HepG2 (cell line): ENCODE data around the gene PRKN. TPM values are rescaled to one million over a fixed set of nuclear protein-coding genes. Genes with fewer than 3 reads are reported as not detected.

Experiments used
- ATAC-seq: fragments of 200-7000 bp; cut with Tn5 transposase; 3 replicates; pipeline ENCODE4 v1.9.1; 2020; ENCODE audit warnings: mild to moderate bottlenecking, moderate library complexity
- BruUV-seq: library from RNA; stranded (reverse); fragments of 400-500 nt; replicated peaks from 2 replicates; lab custom pipeline; 2021; lab: Mats Ljungman, UMichigan
- CTCF ChIA-PET: fragments of 300-600 bp; formaldehyde crosslinking; extraction: SDS; loops from one replicate; lab custom pipeline; 2021; ENCODE audit warnings: low total read pairs, inconsistent platforms, low intra/inter-chr PET ratio; lab: Yijun Ruan, JAX
- POLR2A ChIA-PET: fragments of 350-600 bp; sonication (Branson Sonifier 250); formaldehyde crosslinking; loops from one replicate; lab custom pipeline; 2020; ENCODE audit warnings: antibody characterized with exemption, inconsistent platforms; lab: Yijun Ruan, JAX
- DNase-seq: peaks from one replicate; pipeline ENCODE4 v3.0.0-alpha.2; 2015; ENCODE audit warnings: low spot score
- FAIRE-seq: peaks from 3 replicates; lab custom pipeline; 2011; peaks lifted over from hg19 to GRCh38; lab: Jason Lieb, UNC
- H2AFZ ChIP-seq: one replicate; pipeline ENCODE4 v1.6.1; 2011; ENCODE audit warnings: low read length, inconsistent platforms
- H3K27ac ChIP-seq: fragments of 300-600 bp; 3 replicates; pipeline ENCODE4 v1.8.0; 2011; ENCODE audit warnings: mixed run types, mild to moderate bottlenecking, mixed read lengths, low read length, inconsistent platforms; ENCODE audit not compliant: insufficient read depth; ENCODE audit errors: extremely low read length
- H3K27me3 ChIP-seq, 2 experiments: fragments of 200-600 bp in 1 of 2; 2 replicates in 1 of 2; 3 replicates in 1 of 2; pipeline versions ENCODE4 v1.6.0 to v1.8.0; 2011; ENCODE audit warnings: low read length in 2 of 2, mild to moderate bottlenecking in 2 of 2, moderate library complexity in 2 of 2, inconsistent platforms in 1 of 2; ENCODE audit not compliant: insufficient read depth in 2 of 2, control insufficient read depth in 1 of 2
- H3K36me3 ChIP-seq, 2 experiments: fragments of 200-600 bp in 1 of 2; replicated peaks in 1 of 2; 2 replicates in 1 of 2; 3 replicates in 1 of 2; pipeline versions ENCODE4 v1.5.1 to v1.8.0; 2011; ENCODE audit warnings: low read length in 2 of 2, inconsistent platforms in 1 of 2; ENCODE audit not compliant: insufficient read depth in 2 of 2, control insufficient read depth in 1 of 2
- H3K4me1 ChIP-seq: 2 replicates; pipeline ENCODE4 v1.5.1; 2012; ENCODE audit warnings: low read length, inconsistent platforms; ENCODE audit not compliant: insufficient read depth
- H3K4me2 ChIP-seq: 2 replicates; pipeline ENCODE4 v1.6.0; 2011; ENCODE audit warnings: low read depth, low read length, inconsistent platforms
- H3K4me3 ChIP-seq, 3 experiments: fragments of 200-600 bp in 1 of 3; sonication (generic), shearing (Covaris generic) in 1 of 3; replicated peaks in 1 of 3; 2 replicates each; pipeline ENCODE4 v1.5.1; 2011 to 2016; ENCODE audit warnings: low read length in 3 of 3, inconsistent platforms in 2 of 3, low read depth in 2 of 3, mild to moderate bottlenecking in 2 of 3, control low read depth in 1 of 3, mixed read lengths in 1 of 3; ENCODE audit not compliant: insufficient read depth in 1 of 3
- H3K79me2 ChIP-seq: one replicate; pipeline ENCODE4 v1.6.1; 2011; ENCODE audit warnings: low read length, inconsistent platforms; ENCODE audit not compliant: insufficient read depth
- H3K9ac ChIP-seq: 2 replicates; pipeline ENCODE4 v1.6.0; 2011; ENCODE audit warnings: mild to moderate bottlenecking, low read depth, low read length, inconsistent platforms; ENCODE audit not compliant: insufficient read depth
- H3K9me3 ChIP-seq: 2 replicates; pipeline ENCODE4 v1.5.1; 2012; ENCODE audit warnings: mild to moderate bottlenecking, low read length
- H4K20me1 ChIP-seq: 2 replicates; pipeline ENCODE4 v1.6.0; 2011; ENCODE audit warnings: inconsistent platforms, mild to moderate bottlenecking, low read length, moderate library complexity; ENCODE audit not compliant: insufficient read depth
- IRX3 ChIP-seq: sonication (generic); formaldehyde crosslinking; IDR thresholded peaks from 2 replicates; pipeline ENCODE4 v1.8.1; 2023; ENCODE audit warnings: mild to moderate bottlenecking, low read depth, missing genetic modification reagents, borderline replicate concordance
- MAFK ChIP-seq, 2 experiments: IDR thresholded peaks in 1 of 2; conservative IDR thresholded peaks in 1 of 2; 2 replicates each; pipeline ENCODE4 v1.6.1; 2011; ENCODE audit warnings: improper control_type of control experiment in 2 of 2, low read length in 2 of 2
- NCOA2 ChIP-seq: sonication (generic); formaldehyde crosslinking; IDR thresholded peaks from 2 replicates; pipeline ENCODE4 v1.8.0; 2022; ENCODE audit warnings: inconsistent platforms
- RFX1 ChIP-seq: fragments of 450-650 bp; IDR thresholded peaks from 2 replicates; pipeline ENCODE4 v1.6.1; 2017
- SALL1 ChIP-seq: sonication (generic); formaldehyde crosslinking; IDR thresholded peaks from 2 replicates; pipeline ENCODE4 v1.8.0; 2022; ENCODE audit warnings: mild to moderate bottlenecking, missing genetic modification reagents
- SOX13 ChIP-seq, 3 experiments: fragments of 450-650 bp in 1 of 3; sonication (generic) in 1 of 3; formaldehyde crosslinking in 1 of 3; IDR thresholded peaks in 2 of 3; conservative IDR thresholded peaks in 1 of 3; 2 replicates each; pipeline versions ENCODE4 v1.5.0 to v1.6.1; 2016 to 2020; ENCODE audit warnings: antibody characterized with exemption in 1 of 3, mild to moderate bottlenecking in 1 of 3, missing compliant biosample characterization in 1 of 3, missing genetic modification reagents in 1 of 3, moderate library complexity in 1 of 3
- ZBTB33 ChIP-seq: sonication (generic); formaldehyde crosslinking; IDR thresholded peaks from 2 replicates; pipeline ENCODE4 v1.4.0; 2020; ENCODE audit warnings: missing genetic modification reagents
- ZUFSP ChIP-seq: sonication (generic); formaldehyde crosslinking; IDR thresholded peaks from 2 replicates; pipeline ENCODE4 v1.9.0; 2021; ENCODE audit warnings: missing genetic modification reagents, mild to moderate bottlenecking, borderline replicate concordance
- WGBS: methylation state at CpG from one replicate; pipeline ENCODE4 v1.1.6; 2017; ENCODE audit warnings: low lambda C conversion rate; 5-methylcytosine and 5-hydroxymethylcytosine counted together
- in situ Hi-C: cut with HindIII; loops from 2 replicates; pipeline ENCODE4 v1.10.0; 2017; ENCODE audit warnings: low pct_unique_long_range_greater_than_20kb; ENCODE audit not compliant: extremely low pct_ligation_motif_present
- intact Hi-C: fragments of 100-400 bp; cut with micrococcal nuclease; formaldehyde crosslinking; loops from one replicate; pipeline ENCODE4 v1.10.0; 2022; ENCODE audit not compliant: unreplicated experiment
- polyA plus RNA-seq, 8 experiments: library from polyadenylated mRNA; depleted of rRNA in 3 of 8; stranded (reverse) in 7 of 8; unstranded in 1 of 8; fragments of >200 nt; fragmentation: Illumina TruSeq in 4 of 8; extraction: Trizol in 4 of 8; gene quantifications; 2 replicates each; pipeline versions ENCODE4 v1.2.1 to v1.2.3, GENCODE V29; 2011 to 2016; ENCODE audit warnings: low read depth in 4 of 8, missing spikeins in 1 of 8, mixed read lengths in 1 of 8; ENCODE audit not compliant: insufficient read depth in 1 of 8
- total RNA-seq, 5 experiments: library from RNA; depleted of rRNA; stranded (reverse); fragments of >200 nt; fragmentation: Illumina TruSeq; extraction: Trizol; gene quantifications; 2 replicates each; pipeline ENCODE4 v1.2.3, GENCODE V29; 2016; ENCODE audit warnings: low read depth in 1 of 5

PRKN gene
- total and polyA plus RNA-seq, 2 of the 13 experiments (the other 11 are each of a cell fraction or from before 2014, with no cell fraction given) = 0.31 to 0.44 TPM

- CTCF ChIA-PET = no interaction called here
- 62% methylated on average over 8 of the region's 8 CpGs for WGBS
- H3K27ac ChIP-seq = no peak overlapping the region
- no peak overlapping the region for H3K4me3 ChIP-seq
- no peak for FAIRE-seq
- H3K27me3 ChIP-seq = no peaks in the 10 kb centered on the region
- POLR2A ChIA-PET = no interaction called here
- H3K9me3 ChIP-seq = peaks cover 11% of the 10 kb centered on the region
- ATAC-seq = no peak
- no peak overlapping the region for H3K4me2 ChIP-seq
- no peaks in the 10 kb centered on the region for H3K4me1 ChIP-seq
- no peaks in the 10 kb centered on the region for H3K36me3 ChIP-seq
- no peaks in the 10 kb centered on the region for H4K20me1 ChIP-seq
- DNase-seq = no peak
- H2AFZ ChIP-seq = no peak overlapping the region
- H3K9ac ChIP-seq = no peak overlapping the region
- intact Hi-C loops = no loop called here
- H3K79me2 ChIP-seq = no peaks in the 10 kb centered on the region
- peak in 1 of 2 experiments; percentile 18; a peak in 1 of 4 replicates for TF ChIP-seq MAFK (conservative IDR thresholded peaks at IDR 0.05 in 1 of 2, IDR thresholded peaks at IDR 0.05 in 1 of 2; ENCODE audit: low read length in 2 of 2)
- TF ChIP-seq RFX1 = no peak
- TF ChIP-seq, all 625 proteins: peak for 1
- in situ Hi-C loops = no loop called here
- BruUV-seq = no TSS peak
Measured at GRCh38 chr6:161408041-161408440, 1319.5 kb downstream of the PRKN start.

GRCh38 chr6:161407581-161407980 is 1320.0 kb downstream of the PRKN start:
- no peaks in the 10 kb centered on the region for H3K27me3 ChIP-seq
- intact Hi-C loops (no loop called here), in situ Hi-C loops (no loop called here)
- BruUV-seq = no TSS peak
- H2AFZ ChIP-seq = no peak overlapping the region
- no peaks in the 10 kb centered on the region for H3K79me2 ChIP-seq
- H3K4me1 ChIP-seq = no peaks in the 10 kb centered on the region
- no peak overlapping the region for H3K4me2 ChIP-seq
- TF ChIP-seq NCOA2 (CRISPR knock-in tag) = no peak
- TF ChIP-seq ZUFSP (CRISPR knock-in tag) = no peak
- no peak for TF ChIP-seq SALL1 (CRISPR knock-in tag)
- TF ChIP-seq IRX3 (CRISPR knock-in tag) = no peak
- no peak for TF ChIP-seq ZBTB33 (CRISPR knock-in tag)
- TF ChIP-seq SOX13 (IDR thresholded peaks at IDR 0.05) = no peak
- peak in 1 of 2 experiments; percentile 43; a peak in 1 of 4 replicates for TF ChIP-seq SOX13 (CRISPR knock-in tag; conservative IDR thresholded peaks at IDR 0.05 in 1 of 2, IDR thresholded peaks at IDR 0.05 in 1 of 2)
- no peak overlapping the region for H3K9ac ChIP-seq
- H3K27ac ChIP-seq = no peak overlapping the region
- no peaks in the 10 kb centered on the region for H3K36me3 ChIP-seq
- DNase-seq = peak; percentile 36
- H4K20me1 ChIP-seq = no peaks in the 10 kb centered on the region
- 9% methylated on average over 4 of the region's 4 CpGs for WGBS
- ATAC-seq = no peak
- FAIRE-seq = no peak
- ChIA-PET POLR2A (no interaction called here), CTCF (no interaction called here)
- H3K9me3 ChIP-seq = peaks cover 11% of the 10 kb centered on the region
- H3K4me3 ChIP-seq = no peak overlapping the region
